K562 (cell line): ENCODE data around the gene EXOC3. TPM values are rescaled to one million over a fixed set of nuclear protein-coding genes. Genes with fewer than 3 reads are reported as not detected.

Source experiments
- CBX1 ChIP-seq: sonication (generic); IDR thresholded peaks from 2 replicates; pipeline ENCODE4 v1.6.1; 2016; ENCODE audit warnings: antibody characterized with exemption, low read depth, mild to moderate bottlenecking
- EHMT2 ChIP-seq: fragments of 450-650 bp; IDR thresholded peaks from 2 replicates; pipeline ENCODE4 v1.6.1; 2018; ENCODE audit warnings: antibody characterized with exemption
- GATAD2B ChIP-seq: fragments of 450-650 bp; IDR thresholded peaks from 2 replicates; pipeline ENCODE4 v1.6.1; 2017; ENCODE audit warnings: mild to moderate bottlenecking, borderline replicate concordance
- L3MBTL2 ChIP-seq: fragments of 450-650 bp; IDR thresholded peaks from 2 replicates; pipeline ENCODE4 v1.6.1; 2016; ENCODE audit warnings: mild to moderate bottlenecking, moderate library complexity
- MIER1 ChIP-seq: fragments of 450-650 bp; IDR thresholded peaks from 2 replicates; pipeline ENCODE4 v1.6.1; 2016; ENCODE audit warnings: antibody characterized with exemption, mild to moderate bottlenecking, low read depth
- TRIM24 ChIP-seq, 2 experiments: fragments of 450-650 bp; IDR thresholded peaks; 2 replicates each; pipeline ENCODE4 v1.6.1; 2016
- TRIM28 ChIP-seq: fragments of 450-650 bp; IDR thresholded peaks from 2 replicates; pipeline ENCODE4 v1.6.1; 2017
- polyA plus RNA-seq, 8 experiments: library from polyadenylated mRNA; depleted of rRNA in 4 of 8; stranded (reverse) in 5 of 8; unstranded in 3 of 8; fragments of >200 nt; fragmentation: Nextera tagmentation in 2 of 8; fragmentation: Illumina TruSeq in 1 of 8; extraction: Ambion mirVana in 2 of 8; extraction: Trizol in 1 of 8; gene quantifications; 2 replicates each; pipeline versions ENCODE4 v1.2.1 to v1.2.3, GENCODE V29; 2011 to 2014; ENCODE audit warnings: inconsistent platforms in 1 of 8, missing spikeins in 1 of 8
- total RNA-seq, 7 experiments: library from RNA; depleted of rRNA in 6 of 7; stranded (reverse); fragments of >200 nt in 6 of 7; fragmentation: Illumina TruSeq in 2 of 7; extraction: Trizol in 2 of 7; gene quantifications; 2 replicates each; pipeline versions ENCODE4 v1.2.1 to v1.2.3, GENCODE V29; 2011 to 2021; ENCODE audit warnings: low replicate concordance in 1 of 7
- TF ChIP-seq, protein P1 (sequence below): fragments of 250-450 bp; sonication (Bioruptor Pico); IDR thresholded peaks from 2 replicates; pipeline ENCODE4 v1.5.1; 2021; ENCODE audit warnings: mild to moderate bottlenecking
- TF ChIP-seq, protein P2 (sequence below), 2 experiments: fragments of 450-650 bp; IDR thresholded peaks; 2 replicates each; pipeline ENCODE4 v1.6.1; 2018; ENCODE audit warnings: mild to moderate bottlenecking in 2 of 2, low read depth in 1 of 2; ENCODE audit not compliant: partially characterized antibody in 2 of 2
- TF ChIP-seq, protein P3 (sequence below), 2 experiments: fragments of 450-650 bp; IDR thresholded peaks; 2 replicates each; pipeline ENCODE4 v1.6.1; 2016
- TF ChIP-seq, protein P4 (sequence below): sonication (generic); formaldehyde crosslinking; IDR thresholded peaks from 2 replicates; pipeline ENCODE4 v1.8.1; 2023; ENCODE audit warnings: mild to moderate bottlenecking, missing genetic modification reagents

Gene EXOC3
- total and polyA plus RNA-seq, 9 of the 15 experiments (the other 6 are each of a cell fraction or from before 2014, with no cell fraction given), result 1.4 to 41.9 (median 22.4) TPM

DNA sequence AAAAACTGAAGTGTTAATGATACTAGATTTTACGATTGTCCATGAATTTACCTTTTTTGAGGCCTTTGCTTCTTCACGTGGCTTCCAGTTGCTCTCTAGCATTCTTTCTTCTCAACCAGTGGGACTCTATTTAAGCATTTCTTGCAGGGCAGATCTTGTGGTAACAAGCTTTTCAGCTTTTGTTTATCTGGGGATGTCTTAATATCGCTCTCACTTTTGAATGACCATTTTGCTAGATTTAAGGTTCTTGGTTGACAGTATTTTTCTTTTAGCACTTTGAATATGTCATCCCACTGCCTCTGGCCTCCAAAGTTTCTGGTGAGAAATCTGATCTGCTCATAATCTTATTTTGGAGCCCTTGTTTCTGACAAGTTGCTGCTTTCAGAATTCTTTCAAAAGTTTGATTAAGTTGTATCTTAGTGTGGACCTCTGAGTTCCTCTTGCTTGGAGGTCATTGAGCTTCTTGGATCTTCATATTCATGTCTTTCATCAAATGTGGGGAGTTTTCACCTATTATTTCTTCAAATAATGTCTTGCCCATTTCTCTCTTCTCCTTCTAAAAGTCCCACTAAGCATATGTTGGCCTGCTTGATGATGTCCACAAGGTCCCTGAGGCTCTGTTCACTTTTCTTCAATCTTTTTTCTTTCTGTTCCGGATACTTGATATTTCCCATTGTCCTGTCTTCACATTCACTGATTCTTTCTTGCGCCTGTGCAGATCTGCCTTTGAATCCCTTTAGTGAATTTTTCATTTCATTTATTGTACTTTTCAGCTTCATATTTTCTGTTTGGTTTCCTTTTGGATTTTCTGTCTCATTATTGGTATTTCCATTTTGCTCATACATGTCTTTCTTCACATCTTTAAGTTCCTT lies 8.8 kb downstream of the EXOC3 start (continued):
- TF ChIP-seq CBX1, result 0 out of 2 replicates have a peak, but pooled peaks have one; percentile 30
- peak; percentile 39; the same call in 1 of the 2 replicates for TF ChIP-seq EHMT2
- TF ChIP-seq TRIM28, result peak; percentile 99
- TF ChIP-seq, protein P1, sequence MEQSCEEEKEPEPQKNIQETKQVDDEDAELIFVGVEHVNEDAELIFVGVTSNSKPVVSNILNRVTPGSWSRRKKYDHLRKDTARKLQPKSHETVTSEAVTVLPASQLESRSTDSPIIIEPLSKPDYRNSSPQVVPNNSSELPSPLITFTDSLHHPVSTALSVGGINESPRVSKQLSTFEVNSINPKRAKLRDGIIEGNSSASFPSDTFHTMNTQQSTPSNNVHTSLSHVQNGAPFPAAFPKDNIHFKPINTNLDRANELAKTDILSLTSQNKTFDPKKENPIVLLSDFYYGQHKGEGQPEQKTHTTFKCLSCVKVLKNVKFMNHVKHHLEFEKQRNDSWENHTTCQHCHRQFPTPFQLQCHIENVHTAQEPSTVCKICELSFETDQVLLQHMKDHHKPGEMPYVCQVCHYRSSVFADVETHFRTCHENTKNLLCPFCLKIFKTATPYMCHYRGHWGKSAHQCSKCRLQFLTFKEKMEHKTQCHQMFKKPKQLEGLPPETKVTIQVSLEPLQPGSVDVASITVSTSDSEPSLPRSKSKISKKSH (CRISPR knock-in tag), result peak; percentile 63
- TF ChIP-seq GATAD2B, result no peak
- TF ChIP-seq, protein P2, sequence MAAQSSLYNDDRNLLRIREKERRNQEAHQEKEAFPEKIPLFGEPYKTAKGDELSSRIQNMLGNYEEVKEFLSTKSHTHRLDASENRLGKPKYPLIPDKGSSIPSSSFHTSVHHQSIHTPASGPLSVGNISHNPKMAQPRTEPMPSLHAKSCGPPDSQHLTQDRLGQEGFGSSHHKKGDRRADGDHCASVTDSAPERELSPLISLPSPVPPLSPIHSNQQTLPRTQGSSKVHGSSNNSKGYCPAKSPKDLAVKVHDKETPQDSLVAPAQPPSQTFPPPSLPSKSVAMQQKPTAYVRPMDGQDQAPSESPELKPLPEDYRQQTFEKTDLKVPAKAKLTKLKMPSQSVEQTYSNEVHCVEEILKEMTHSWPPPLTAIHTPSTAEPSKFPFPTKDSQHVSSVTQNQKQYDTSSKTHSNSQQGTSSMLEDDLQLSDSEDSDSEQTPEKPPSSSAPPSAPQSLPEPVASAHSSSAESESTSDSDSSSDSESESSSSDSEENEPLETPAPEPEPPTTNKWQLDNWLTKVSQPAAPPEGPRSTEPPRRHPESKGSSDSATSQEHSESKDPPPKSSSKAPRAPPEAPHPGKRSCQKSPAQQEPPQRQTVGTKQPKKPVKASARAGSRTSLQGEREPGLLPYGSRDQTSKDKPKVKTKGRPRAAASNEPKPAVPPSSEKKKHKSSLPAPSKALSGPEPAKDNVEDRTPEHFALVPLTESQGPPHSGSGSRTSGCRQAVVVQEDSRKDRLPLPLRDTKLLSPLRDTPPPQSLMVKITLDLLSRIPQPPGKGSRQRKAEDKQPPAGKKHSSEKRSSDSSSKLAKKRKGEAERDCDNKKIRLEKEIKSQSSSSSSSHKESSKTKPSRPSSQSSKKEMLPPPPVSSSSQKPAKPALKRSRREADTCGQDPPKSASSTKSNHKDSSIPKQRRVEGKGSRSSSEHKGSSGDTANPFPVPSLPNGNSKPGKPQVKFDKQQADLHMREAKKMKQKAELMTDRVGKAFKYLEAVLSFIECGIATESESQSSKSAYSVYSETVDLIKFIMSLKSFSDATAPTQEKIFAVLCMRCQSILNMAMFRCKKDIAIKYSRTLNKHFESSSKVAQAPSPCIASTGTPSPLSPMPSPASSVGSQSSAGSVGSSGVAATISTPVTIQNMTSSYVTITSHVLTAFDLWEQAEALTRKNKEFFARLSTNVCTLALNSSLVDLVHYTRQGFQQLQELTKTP (IDR thresholded peaks at IDR 0.05; ENCODE audit: low read depth in 1 of 2, partially characterized antibody in 2 of 2), result peak in 1 of 2 experiments; percentile 23
- TF ChIP-seq, protein P3, sequence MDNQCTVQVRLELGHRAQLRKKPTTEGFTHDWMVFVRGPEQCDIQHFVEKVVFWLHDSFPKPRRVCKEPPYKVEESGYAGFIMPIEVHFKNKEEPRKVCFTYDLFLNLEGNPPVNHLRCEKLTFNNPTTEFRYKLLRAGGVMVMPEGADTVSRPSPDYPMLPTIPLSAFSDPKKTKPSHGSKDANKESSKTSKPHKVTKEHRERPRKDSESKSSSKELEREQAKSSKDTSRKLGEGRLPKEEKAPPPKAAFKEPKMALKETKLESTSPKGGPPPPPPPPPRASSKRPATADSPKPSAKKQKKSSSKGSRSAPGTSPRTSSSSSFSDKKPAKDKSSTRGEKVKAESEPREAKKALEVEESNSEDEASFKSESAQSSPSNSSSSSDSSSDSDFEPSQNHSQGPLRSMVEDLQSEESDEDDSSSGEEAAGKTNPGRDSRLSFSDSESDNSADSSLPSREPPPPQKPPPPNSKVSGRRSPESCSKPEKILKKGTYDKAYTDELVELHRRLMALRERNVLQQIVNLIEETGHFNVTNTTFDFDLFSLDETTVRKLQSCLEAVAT (IDR thresholded peaks at IDR 0.05), result 0 out of 4 replicates have a peak, but pooled peaks of 1 of the 2 experiments have one; percentile 38
- TF ChIP-seq, protein P4, sequence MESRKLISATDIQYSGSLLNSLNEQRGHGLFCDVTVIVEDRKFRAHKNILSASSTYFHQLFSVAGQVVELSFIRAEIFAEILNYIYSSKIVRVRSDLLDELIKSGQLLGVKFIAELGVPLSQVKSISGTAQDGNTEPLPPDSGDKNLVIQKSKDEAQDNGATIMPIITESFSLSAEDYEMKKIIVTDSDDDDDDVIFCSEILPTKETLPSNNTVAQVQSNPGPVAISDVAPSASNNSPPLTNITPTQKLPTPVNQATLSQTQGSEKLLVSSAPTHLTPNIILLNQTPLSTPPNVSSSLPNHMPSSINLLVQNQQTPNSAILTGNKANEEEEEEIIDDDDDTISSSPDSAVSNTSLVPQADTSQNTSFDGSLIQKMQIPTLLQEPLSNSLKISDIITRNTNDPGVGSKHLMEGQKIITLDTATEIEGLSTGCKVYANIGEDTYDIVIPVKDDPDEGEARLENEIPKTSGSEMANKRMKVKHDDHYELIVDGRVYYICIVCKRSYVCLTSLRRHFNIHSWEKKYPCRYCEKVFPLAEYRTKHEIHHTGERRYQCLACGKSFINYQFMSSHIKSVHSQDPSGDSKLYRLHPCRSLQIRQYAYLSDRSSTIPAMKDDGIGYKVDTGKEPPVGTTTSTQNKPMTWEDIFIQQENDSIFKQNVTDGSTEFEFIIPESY (CRISPR knock-in tag), result peak; percentile 66
- no peak for TF ChIP-seq L3MBTL2
- peak; percentile 66 to 92 for TF ChIP-seq TRIM24 (IDR thresholded peaks at IDR 0.05)
- TF ChIP-seq MIER1, result peak; percentile 68; the same call in 1 of the 2 replicates
